H1 (cell line): Measurements from ENCODE around the gene CELF5. TPM values are rescaled to one million over a fixed set of nuclear protein-coding genes. Genes with fewer than 3 reads are reported as not detected.

Source experiments
- CBX8 ChIP-seq: fragments of 300-800, 300-1000 bp; sonication (generic); IDR thresholded peaks from 2 replicates; pipeline ENCODE4 v1.7.1; 2016; ENCODE audit warnings: low read depth, low read length, borderline replicate concordance
- CREB1 ChIP-seq: IDR thresholded peaks from 2 replicates; pipeline ENCODE4 v1.6.1; 2012; ENCODE audit warnings: inconsistent platforms
- EZH2 ChIP-seq: fragments of 200-600 bp; sonication (generic); IDR thresholded peaks from 2 replicates; pipeline ENCODE4 v1.7.1; 2012; ENCODE audit warnings: low read depth, mild to moderate bottlenecking, moderate library complexity, low read length, inconsistent platforms; ENCODE audit not compliant: severe bottlenecking
- POU5F1 ChIP-seq: IDR thresholded peaks from 2 replicates; pipeline ENCODE4 v1.6.1; 2011; ENCODE audit warnings: low read depth, mild to moderate bottlenecking, low read length, moderate library complexity
- RFX5 ChIP-seq: IDR thresholded peaks from 2 replicates; pipeline ENCODE4 v1.6.1; 2011; ENCODE audit warnings: low read depth, low read length, improper control_type of control experiment, borderline replicate concordance
- SIX5 ChIP-seq: IDR thresholded peaks from 2 replicates; pipeline ENCODE4 v1.6.1; 2011; ENCODE audit warnings: mild to moderate bottlenecking, low read depth, low read length
- SUZ12 ChIP-seq: fragments of 200-600 bp; sonication (generic); IDR thresholded peaks from 2 replicates; pipeline ENCODE4 v1.6.1; 2012; ENCODE audit warnings: mild to moderate bottlenecking, inconsistent platforms, low read length, moderate library complexity, mixed read lengths
- polyA plus RNA-seq, 7 experiments: library from polyadenylated mRNA; depleted of rRNA in 3 of 7; stranded (reverse) in 5 of 7; unstranded in 2 of 7; fragments of >200 nt in 5 of 7; fragments of 200-250 nt in 2 of 7; gene quantifications; 1 replicate in 5 of 7; 2 replicates in 1 of 7; 4 replicates in 1 of 7; pipeline versions ENCODE4 v1.2.1 to v1.2.3, GENCODE V29; 2011 to 2013; ENCODE audit warnings: missing spikeins in 2 of 7, mixed read lengths in 2 of 7
- total RNA-seq: library from RNA; stranded (reverse); fragmentation: NEBNext Ultra II Directional; extraction: Animal tissue kit (Norgen Biotek cat#: 25700); gene quantifications from 2 replicates; pipeline ENCODE4 v1.2.1, GENCODE V29; 2021

CELF5 gene
- total and polyA plus RNA-seq, 2 of the 8 experiments (the other 6 are each of a cell fraction or from before 2014, with no cell fraction given): 9.8 to 15.0 TPM

GRCh38 chr19:3193256-3194105 is 31.0 kb upstream of the CELF5 start (continued):
- TF ChIP-seq SIX5: no peak
- no peak for TF ChIP-seq POU5F1
- no peak for TF ChIP-seq CREB1
- TF ChIP-seq CBX8: no peak
- TF ChIP-seq RFX5: no peak
- TF ChIP-seq EZH2: no peak
- TF ChIP-seq SUZ12: no peak
